ENCODE results near the gene DOCK3.

GRCh38 chr3:51276046-51276445 lies 601.3 kb downstream of the DOCK3 start:
- TF ChIP-seq CTCF (IDR thresholded peaks at IDR 0.05 in 2 of 3, conservative IDR thresholded peaks at IDR 0.05 in 1 of 3; ENCODE audit: control insufficient read depth in 2 of 3, extremely low read depth in 1 of 3, insufficient read depth in 1 of 3, low read depth in 3 of 3, low read length in 3 of 3), result no peak
- no peak for TF ChIP-seq CHD2 (IDR thresholded peaks at IDR 0.05; ENCODE audit: borderline replicate concordance, low read depth, low read length)
- no peak for TF ChIP-seq EP300 (IDR thresholded peaks at IDR 0.05; ENCODE audit: borderline replicate concordance in 1 of 2, control insufficient read depth in 1 of 2, low read depth in 2 of 2, low read length in 2 of 2)
- TF ChIP-seq YY1 (IDR thresholded peaks at IDR 0.05; ENCODE audit: low read depth, low read length), result no peak
- TF ChIP-seq E2F8 (IDR thresholded peaks at IDR 0.05; ENCODE audit: low read depth, partially characterized antibody), result no peak
- TF ChIP-seq PBX3 (IDR thresholded peaks at IDR 0.05; ENCODE audit: insufficient replicate concordance, low read depth, low read length), result no peak
- TF ChIP-seq HDAC2 (IDR thresholded peaks at IDR 0.05), result no peak
- TF ChIP-seq ZNF592 (IDR thresholded peaks at IDR 0.05), result no peak
- no peak for TF ChIP-seq SIN3A (IDR thresholded peaks at IDR 0.05; ENCODE audit: low read depth, low read length)
- no peak for TF ChIP-seq POLR2A (IDR thresholded peaks at IDR 0.05; ENCODE audit: low read depth, low read length)
- TF ChIP-seq SRF (IDR thresholded peaks at IDR 0.05; ENCODE audit: low read depth in 2 of 2, low read length in 2 of 2), result no peak
